NCI-H2107 treated with DMSO at 0.1 percent for 48 hours (cell line): ENCODE results near the gene WDFY2.

ENCODE experiments used
- DNase-seq: peaks from one replicate; lab custom pipeline; 2025; ENCODE audit not compliant: unreplicated experiment; lab: John Stamatoyannopoulos, UW

The WDFY2 gene

GRCh38 chr13:51600703-51601102 lies 16.4 kb downstream of the WDFY2 start:
- DNase-seq: no peak

- DNase-seq: no peak
Observed at GRCh38 chr13:51601601-51602565, 17.6 kb downstream of the WDFY2 start.

GRCh38 chr13:51603716-51604115 lies 19.5 kb downstream of the WDFY2 start:
- DNase-seq: no peak

- no peak for DNase-seq
Observed at GRCh38 chr13:51605698-51606097, 21.4 kb downstream of the WDFY2 start.

GRCh38 chr13:51607165-51607564 lies 22.9 kb downstream of the WDFY2 start:
- no peak for DNase-seq

- DNase-seq: no peak
Observed at GRCh38 chr13:51608857-51609406, 24.7 kb downstream of the WDFY2 start.

GRCh38 chr13:51612867-51613266 lies 28.6 kb downstream of the WDFY2 start:
- no peak for DNase-seq

- DNase-seq: no peak
Observed at GRCh38 chr13:51613535-51613934, 29.3 kb downstream of the WDFY2 start.

- peak; percentile 15 for DNase-seq
Observed at GRCh38 chr13:51614350-51614786, 30.1 kb downstream of the WDFY2 start.

- peak; percentile 60 for DNase-seq
Observed at GRCh38 chr13:51618626-51619025, 34.4 kb downstream of the WDFY2 start.

GRCh38 chr13:51619614-51620013 lies 35.4 kb downstream of the WDFY2 start:
- DNase-seq: no peak

GRCh38 chr13:51620165-51620983 lies 36.1 kb downstream of the WDFY2 start:
- DNase-seq: peak; percentile 24

- DNase-seq: no peak
Observed at GRCh38 chr13:51621602-51622001, 37.3 kb downstream of the WDFY2 start.

- no peak for DNase-seq
Observed at GRCh38 chr13:51623473-51623872, 39.2 kb downstream of the WDFY2 start.

- no peak for DNase-seq
Observed at GRCh38 chr13:51624207-51624606, 39.9 kb downstream of the WDFY2 start.

GRCh38 chr13:51624695-51625345 lies 40.6 kb downstream of the WDFY2 start:
- no peak for DNase-seq

- DNase-seq: no peak
Observed at GRCh38 chr13:51625555-51626345, 41.5 kb downstream of the WDFY2 start.

- DNase-seq: peak; percentile 7
Observed at GRCh38 chr13:51626749-51627148, 42.5 kb downstream of the WDFY2 start.

- DNase-seq: no peak
Observed at GRCh38 chr13:51628059-51628852, 44.0 kb downstream of the WDFY2 start.
